Esophagus squamous epithelium (tissue), 4 donors: ENCODE data around the gene CADM1.

Experiments used
- CTCF ChIP-seq, 6 experiments: fragments of 450-650 bp in 4 of 6; fragments of 200-600 bp in 2 of 6; sonication (generic) in 2 of 6; IDR thresholded peaks; one replicate each; pipeline ENCODE4 v1.5.1; 2016 to 2019; ENCODE audit warnings: antibody characterized with exemption in 6 of 6, mild to moderate bottlenecking in 4 of 6, moderate library complexity in 4 of 6
- POLR2A ChIP-seq, 4 donors: fragments of 450-650 bp; IDR thresholded peaks; one replicate each; pipeline ENCODE4 v1.6.1; 2017; ENCODE audit warnings: antibody characterized with exemption in 4 of 4, mild to moderate bottlenecking in 4 of 4, moderate library complexity in 3 of 4

GRCh38 chr11:115364896-115365295 is 139.3 kb downstream of the CADM1 start:
- TF ChIP-seq CTCF (IDR thresholded peaks at IDR 0.05) (no peak), POLR2A (IDR thresholded peaks at IDR 0.05) (no peak)
